DLD1 (cell line): Measurements from ENCODE around the gene TELO2.

Experiments used
- in situ Hi-C: cut with HindIII; loops from 2 replicates; pipeline ENCODE4 v1.10.0; 2017; ENCODE audit warnings: low sequenced_read_pairs

The TELO2 gene

GRCh38 chr16:1550069-1550468 is 56.9 kb downstream of the TELO2 start:
- in situ Hi-C loops: no loop called here

GRCh38 chr16:1550696-1551095 is 57.5 kb downstream of the TELO2 start:
- in situ Hi-C loops: no loop called here

- in situ Hi-C loops: no loop called here
These were observed 58.0 kb downstream of the TELO2 start for GRCh38 chr16:1551166-1551565.

GRCh38 chr16:1552129-1552528 is 59.0 kb downstream of the TELO2 start:
- in situ Hi-C loops: no loop called here

GRCh38 chr16:1553946-1554825 is 61.0 kb downstream of the TELO2 start:
- in situ Hi-C loops: no loop called here

GRCh38 chr16:1554826-1555445 is 61.8 kb downstream of the TELO2 start:
- in situ Hi-C loops: no loop called here

DNA sequence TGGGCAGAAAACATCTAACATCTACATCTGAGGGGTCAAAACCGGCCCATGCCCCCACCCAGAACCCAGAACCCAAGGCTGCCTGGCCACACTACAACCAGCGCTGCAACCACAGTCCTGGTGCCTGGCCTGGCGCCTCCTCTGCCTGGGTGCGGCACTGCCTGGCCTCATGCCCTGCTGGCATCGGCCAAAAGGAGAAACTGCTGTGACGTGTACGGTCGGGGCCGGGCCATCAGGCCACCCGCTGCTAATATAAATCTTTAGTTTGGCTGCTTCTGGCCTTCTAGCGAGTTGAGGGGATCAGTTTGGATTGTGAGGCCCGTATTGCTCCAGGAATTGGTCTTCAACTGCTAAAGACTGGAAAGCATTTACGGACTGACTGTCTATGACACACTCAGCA is 63.1 kb downstream of the TELO2 start:
- in situ Hi-C loops: no loop called here

DNA sequence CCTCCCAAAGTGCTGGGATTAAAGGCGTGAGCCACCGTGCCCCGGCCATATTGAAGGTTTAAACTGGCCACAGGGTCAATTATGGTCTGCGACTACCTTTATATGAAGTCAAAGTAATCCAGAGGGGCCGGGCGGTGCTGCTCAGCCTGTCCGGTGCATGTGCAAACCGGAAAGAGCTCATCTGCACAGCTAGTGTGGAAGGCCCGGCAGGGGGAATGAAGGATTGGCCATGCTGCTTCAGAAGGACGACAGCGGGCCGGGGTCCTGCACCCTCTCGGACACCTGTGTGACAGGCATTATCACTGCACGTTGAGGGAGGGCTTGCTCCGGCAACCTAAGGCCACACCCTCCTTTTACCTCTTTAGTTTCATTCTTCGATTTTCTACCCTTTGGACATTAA is 63.9 kb downstream of the TELO2 start:
- in situ Hi-C loops: no loop called here

DNA sequence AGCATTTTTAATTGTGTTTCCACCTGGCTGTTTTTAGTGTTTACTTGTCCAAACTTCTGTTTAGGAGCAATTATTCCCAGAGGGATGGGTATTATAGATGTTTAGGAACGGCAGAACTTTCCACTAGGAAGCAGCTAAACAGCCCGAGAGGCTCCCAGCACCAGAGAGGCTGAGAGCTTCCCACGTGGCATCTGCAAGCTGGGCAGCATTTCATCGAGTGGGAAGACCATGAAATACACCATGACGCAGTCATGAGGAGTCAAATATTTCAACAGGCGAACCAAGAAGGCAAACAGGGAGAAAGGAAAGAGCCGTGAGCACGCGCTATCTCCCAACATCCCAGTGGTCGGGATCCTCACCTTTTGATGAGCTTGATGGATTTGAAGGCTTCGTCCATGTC is 64.4 kb downstream of the TELO2 start:
- in situ Hi-C loops: no loop called here

GRCh38 chr16:1559446-1559975 is 66.4 kb downstream of the TELO2 start:
- in situ Hi-C loops: no loop called here
